Daoy (cell line): ENCODE results near the gene VPS72. TPM values are rescaled to one million over a fixed set of nuclear protein-coding genes. Genes with fewer than 3 reads are reported as not detected.

ENCODE experiments used
- DNase-seq: peaks from one replicate; pipeline ENCODE4 v3.0.0-alpha.2; 2015; ENCODE audit warnings: low read depth
- total RNA-seq: library from RNA; depleted of rRNA; stranded (reverse); fragments of >200 nt; shearing (Covaris generic); gene quantifications from 2 replicates; pipeline ENCODE4 v1.2.3, GENCODE V29; 2014; rRNA removed

The VPS72 gene
- total RNA-seq, 1 experiment from 2014 or later: 95.0 TPM

DNA sequence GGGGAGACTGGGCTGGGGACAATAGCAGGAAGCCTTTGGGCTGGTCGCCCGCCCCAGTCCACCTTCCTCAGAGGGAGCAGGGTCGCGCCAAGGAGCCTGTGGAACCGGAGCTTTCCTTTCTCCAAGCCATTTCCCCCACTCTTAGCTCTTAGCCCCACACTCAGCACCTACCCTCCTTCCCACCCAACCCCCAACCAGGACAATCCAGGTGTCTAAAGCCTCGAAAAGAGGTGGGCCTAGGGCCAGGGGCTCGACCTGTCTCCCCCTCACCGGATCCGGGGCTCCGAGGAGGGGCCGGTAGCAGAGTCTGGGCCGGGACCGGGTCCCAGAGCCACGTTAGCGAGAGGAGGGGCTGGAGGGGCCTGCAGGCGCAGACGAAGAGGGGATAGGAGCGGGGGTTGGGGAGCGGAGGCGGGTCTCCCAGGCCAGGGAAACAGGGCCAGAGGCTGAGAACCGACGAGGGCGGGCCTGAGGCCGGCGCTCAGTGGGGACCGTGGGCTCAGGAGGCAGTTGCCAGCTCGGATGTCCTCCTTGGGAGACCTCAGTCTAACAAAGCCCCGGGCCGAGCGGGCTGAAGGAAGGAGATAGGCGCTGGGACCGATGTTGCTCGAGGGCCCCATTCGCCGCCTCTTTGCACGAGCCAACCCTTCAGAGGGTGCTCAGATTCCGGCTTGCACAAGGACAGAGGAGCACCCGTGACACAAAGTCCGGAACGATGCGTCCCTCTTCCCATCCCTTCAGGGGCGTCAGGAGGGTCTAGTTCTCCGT, 44.5 kb downstream of the VPS72 start:
- DNase-seq: no peak

DNA sequence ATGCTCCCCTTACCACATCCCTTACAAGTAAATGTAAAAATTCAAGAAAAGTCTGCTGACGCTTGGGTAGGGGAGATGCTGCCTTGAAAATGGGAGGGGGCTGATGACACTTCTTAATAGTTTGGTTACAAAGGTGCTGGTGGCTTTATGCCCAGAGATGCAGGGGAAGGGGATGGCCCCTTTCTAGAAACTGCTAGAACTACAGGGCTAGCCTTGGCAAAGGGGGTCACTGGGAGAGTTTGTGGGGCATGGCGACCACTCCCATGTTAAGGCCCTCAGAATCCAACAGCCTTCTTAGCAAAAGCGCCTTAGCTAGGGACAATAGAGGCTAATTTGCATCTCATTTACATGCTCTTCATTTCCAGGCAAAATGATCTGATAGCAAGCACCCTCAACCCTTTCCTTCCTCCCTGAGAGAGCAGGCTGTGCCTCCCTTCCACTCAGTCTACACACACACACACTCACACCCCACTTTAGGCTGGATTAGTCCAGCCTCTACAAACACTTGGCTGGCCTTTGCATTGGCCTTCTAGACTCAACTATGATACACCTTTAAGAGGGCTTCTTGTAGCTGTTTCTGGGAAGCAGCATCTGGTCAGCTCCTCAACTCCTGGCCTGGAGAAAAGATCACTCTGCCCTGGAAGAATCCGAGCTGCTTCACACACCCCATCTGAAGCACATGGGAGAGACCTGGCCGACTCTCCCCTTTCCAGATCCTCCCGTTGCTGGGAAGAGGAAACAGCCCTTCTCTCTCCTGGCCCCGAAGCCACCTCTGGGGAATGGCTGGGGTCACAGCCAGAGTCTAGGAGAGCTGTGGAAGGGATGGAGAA, 45.3 kb downstream of the VPS72 start:
- DNase-seq: no peak

DNA sequence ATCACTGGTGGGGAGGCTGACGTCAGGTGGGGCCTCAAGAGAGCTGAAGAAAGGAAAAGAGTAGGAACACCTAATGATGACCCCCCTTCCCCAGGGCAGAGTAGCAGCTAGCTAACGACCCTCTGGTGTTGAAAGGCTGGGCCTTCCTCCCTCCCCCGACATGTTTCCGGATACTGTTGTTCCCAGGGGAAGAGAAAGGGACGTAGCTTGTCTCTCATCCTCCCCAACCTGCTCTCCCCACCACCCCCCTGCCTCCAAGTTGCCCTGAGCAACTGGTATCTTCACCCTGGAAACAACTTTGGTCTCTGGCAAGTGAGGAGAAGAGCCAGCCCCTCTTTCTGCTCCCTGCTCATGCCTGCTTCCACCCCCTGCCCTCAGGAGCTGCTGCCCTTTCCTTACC, 46.0 kb downstream of the VPS72 start:
- no peak for DNase-seq

DNA sequence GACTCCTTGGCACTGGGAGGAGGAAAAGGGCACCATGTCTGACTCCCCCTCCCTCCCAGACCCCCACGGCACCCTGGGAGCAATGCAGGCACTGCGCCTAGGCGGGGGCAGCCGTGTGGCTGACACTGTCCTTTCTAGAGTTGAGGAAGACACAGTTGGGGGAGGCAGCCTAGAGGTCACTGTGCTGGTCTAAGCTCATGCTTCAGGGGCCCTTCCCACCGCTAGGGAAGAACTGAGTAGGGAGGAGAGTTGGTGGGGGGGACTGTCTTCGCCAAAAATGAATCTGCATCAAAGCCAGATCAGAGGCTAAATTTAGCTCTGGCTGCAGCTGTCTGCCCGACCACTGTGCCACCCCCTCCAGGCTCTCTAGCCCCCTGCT, 47.0 kb downstream of the VPS72 start:
- DNase-seq: no peak

DNA sequence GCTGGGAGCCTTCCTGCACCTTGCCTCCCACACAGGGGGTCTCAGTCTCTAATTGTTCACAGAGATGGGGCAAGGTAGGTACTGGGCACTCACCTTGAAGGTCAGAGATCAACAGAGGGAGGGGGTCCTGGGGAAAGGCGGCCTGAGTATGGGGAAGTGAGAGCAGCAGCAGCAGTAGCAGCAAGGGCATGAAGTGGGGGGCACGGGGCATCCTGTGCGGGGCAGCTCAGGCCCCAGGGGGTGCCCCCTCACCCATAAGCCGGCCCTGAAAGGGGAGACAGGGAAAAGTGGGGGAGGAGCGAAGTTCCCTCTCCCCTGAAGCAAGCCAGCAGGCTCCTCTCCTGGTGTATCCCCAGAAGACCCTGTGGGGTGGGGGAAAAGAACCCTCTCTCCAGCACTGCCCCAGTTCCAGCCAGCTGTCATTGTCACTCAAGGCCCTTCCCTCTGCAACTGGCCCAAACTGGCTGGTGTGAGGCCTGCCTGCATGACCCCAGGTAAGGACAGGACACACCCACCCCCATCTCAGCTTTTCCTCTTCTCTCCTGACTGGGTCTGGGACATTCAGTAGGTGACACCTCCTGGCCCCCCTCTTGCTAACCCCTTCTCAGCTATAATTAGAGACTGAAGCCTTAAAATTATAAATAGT, 47.5 kb downstream of the VPS72 start:
- no peak for DNase-seq

DNA sequence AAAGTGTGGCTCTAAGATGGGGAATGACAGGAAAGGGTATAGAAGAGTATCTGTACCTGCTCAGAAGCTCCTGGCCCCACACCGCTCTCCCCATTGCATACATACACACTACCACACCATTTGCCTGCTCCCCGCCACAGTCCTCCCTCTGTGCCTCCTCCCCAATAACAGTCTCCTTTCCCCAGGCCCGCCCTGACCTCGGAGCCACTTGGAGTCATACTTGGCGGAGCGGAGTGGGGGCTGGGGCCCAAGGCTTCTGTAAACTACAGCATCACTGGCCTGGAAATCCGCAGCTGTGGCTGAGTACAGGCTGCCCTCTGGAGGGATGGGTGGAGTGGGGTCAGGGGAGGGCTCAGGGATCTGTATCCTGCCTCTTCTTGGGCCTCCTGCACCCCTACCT, 52.2 kb downstream of the VPS72 start:
- DNase-seq: no peak

DNA sequence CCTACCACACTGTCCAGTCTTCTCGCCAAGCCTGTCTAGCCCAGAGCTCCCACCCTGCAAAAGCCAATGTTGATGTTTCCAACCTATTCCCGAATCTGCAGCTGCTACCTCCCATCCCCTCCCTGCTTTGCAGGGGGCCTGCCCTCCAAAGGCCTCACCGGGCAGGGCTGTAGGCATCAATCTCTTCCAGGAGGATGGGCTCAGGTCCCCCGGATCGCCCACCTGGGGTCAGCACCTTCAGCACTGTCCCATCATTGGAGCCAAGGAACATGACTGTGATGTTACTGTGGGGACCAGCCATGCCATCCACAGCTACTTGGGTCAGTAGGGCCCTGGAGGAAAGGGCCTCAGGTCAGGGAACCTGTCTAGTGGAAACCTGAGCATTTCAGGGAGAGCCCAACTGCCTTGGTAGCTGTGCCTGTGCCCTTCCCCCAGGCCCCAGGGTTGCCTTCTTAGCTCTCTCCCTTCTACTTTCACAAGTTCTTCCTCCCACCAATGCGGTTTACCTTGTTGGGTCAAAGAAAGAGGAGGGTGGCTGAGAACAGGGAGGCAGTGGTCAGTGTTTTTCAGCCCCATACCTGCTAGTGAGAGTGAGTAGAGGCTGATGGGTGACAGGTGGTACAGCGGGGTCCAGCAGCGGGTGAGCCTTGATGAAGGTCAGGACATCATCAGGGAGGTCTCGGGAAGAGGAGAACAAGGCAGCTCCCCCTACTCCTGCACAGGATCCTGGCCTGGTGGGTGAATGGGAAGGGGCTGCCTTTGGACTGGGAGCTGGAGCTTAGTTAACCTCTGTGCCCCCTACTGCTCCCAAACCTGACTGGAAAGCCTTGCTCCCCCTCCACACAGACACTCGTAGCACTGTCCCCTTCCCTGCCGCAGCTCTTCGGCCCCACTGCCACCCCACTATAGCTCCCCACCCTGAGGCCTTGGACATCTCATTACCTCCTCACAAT, 54.3 kb downstream of the VPS72 start:
- DNase-seq: no peak

DNA sequence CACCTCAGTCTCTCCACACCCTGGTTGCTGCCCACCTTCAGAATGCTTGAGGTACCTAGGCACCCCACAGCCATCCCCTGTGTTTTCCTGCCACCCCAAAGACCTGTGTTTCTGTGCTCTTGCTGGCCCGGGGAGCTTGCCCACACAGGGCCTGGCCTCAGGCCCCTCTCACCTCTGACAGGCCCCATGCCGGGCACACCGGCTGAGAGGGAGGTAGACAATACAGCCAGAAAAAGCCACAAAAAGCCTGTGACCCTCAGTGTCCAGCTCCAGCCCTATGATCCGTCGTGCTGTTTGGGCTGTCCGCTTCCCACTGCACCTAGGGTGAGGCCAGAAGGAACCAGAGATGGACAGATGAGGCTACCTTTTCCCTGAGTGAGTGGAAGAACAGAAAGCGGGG, 55.0 kb downstream of the VPS72 start:
- no peak for DNase-seq

DNA sequence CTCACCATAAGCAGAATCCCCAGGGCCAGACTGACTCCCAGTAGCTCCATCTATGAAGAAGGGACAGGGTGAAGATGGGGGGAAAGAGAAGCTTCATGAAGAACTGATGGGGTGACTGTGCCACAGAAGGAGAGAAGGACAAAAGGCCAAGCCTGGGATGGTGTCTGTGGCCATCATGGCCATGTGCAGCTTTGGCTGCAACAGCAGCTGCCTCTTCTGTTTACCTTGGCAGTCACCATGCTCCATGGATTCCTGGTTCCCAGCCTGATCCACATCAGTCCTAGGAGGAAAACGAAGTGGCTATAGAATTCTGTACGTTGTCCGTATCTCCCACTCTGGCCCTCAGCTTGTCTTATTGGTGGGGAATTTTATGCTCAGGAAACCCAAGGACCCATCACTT, 55.6 kb downstream of the VPS72 start:
- no peak for DNase-seq

DNA sequence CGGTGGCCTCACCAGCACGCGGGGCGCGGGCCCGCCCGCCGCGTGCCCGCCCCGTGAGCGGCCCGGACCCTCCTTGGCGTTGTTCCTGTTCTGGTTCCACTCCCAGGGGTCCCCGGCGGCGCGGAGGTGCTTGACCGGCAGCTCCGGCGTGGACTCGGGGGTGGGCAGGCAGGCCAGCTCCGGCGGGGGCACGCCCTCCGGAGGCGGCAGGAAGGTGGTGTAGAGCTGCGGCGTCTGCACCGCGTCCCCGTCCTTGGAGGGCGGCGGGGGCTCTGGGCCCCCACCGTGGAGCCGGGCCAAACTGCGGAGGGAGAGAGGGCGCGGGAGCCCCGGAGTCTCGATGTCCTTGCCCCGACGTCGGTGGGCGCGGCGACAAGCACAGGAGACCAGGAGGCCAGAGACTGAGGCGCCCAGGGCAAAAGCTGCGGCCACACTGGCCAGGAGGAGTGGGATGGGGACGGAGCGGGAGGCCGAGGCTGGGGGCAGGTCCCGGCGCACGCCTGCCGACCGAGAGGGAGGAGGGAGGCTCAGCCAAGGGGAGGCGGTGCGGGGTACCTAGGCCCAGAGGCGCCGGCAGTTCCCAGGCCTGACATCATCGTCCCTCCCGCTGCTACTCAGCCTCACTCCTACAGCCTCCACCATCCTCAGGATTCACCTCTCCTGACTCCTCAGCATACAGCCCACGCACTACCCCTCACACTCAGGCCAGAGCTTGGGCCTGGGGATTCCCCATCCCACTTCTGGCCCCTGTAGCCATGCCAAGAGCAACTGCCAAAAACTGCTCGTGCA, 56.8 kb downstream of the VPS72 start:
- DNase-seq: no peak

DNA sequence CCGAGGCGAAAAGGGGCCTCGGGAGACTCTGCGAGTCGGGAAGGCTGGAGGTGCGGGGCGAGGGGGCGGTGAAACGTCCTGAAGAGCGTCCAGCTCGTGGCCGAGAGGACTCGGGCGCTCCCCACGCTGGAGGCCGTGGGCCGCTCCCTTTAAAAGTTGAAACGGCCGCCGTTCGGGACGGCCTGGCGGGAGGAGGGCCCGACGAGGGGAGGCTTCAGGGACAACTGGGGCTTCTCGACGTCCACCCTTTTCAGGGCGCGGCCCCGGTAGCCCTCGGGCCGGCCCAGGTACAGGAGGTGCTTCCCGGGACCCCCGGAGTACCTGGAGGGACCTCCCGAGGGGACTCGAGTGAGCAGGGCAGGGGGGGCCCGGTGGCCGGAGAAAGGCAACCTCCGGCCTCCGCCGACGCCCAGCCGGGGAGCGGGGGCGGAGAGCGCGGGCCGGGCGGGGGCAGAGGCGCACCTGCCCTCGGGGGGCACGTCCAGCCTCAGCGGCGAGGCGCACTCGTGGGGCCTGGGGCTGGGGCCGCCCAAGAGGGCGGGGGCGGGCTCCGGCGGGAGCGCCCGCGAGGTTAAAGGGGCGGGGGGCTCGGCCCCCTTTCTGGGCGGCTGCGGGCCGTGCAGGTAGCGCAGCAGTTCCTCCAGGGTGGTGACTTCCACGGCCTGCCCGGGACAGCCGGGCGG, 57.5 kb downstream of the VPS72 start:
- no peak for DNase-seq

DNA sequence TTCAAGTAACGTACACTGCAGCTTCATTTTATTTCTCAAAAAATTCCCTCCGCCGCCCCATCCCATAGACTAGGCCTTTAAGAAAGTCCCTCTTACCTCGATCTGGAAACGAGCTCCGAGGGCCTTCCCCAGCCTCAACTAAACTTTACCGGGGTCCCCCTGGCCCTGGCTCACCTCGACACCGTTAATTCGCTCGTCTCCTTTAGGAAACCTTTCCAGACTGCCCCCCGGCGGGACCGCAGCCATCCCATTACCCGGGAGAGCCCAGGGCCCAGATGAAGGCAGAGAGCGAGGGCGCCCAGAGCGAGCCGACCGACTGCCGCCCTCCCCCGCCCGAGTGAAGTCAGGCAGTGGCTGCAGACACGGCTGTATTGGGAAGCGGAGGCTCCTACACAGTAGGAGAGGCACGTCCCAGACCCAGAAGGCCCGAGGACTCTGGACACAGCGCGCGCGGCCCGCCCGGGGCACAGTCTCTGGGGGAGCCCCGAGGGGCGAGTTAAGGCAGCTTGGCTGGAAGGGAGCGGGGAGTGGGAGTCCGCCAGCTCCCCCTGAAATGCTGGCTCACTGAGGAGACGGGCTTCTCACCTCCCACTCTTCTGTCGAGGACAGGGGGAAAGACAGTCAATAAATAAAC, 58.2 kb downstream of the VPS72 start:
- DNase-seq: no peak

DNA sequence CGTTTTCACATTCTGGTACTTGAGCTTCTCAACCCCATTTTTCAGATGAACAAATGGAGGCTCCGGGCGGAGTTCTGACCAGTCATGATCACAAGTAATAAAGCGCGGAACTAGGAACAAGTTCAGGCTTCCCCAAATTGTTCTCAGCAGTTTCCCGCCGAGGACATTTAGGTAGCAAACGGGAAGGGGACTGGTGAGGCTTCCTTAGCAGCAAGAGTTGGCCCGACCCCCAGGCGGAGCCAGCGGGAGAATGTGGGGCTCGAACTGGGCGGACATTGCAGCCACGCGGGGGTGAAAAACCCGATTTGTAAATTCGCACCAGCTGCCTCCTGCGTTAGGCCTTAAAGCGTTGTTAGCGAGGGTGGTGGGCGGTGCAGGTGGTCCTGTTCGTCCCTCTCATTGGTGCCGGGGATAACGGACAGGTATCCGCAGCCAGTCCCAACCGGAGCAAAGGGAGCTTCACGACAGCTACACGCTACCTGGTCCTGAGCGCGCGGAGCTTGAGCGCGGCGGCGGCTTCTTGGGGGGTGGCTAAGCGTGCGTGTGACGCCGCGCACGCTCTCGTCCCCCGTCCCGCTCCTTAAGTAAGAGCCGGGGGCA, 58.9 kb downstream of the VPS72 start:
- no peak for DNase-seq

DNA sequence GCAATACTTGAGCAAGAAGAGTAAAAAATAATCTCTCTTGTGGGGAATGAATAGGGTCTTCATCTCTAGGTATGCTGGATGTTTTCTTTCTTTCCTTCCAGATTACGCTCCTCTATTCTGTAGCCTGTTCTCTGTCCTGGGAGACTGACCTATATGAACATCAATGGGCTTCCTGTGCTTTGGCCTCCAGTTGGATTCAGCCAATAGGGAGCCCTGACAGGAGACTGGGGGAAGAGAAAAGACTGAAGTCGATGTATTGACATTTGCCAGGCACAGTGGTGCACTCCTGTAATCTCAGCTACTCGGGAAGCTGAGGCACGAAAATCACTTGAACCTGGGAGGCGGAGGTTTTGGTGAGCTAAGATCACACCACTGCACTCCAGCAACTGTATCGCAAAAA, 61.2 kb downstream of the VPS72 start:
- no peak for DNase-seq

Other genes with a start within 250 kb of the VPS72 start
- gene CERS2, start 215.4 kb downstream of the VPS72 start, total RNA-seq: 74.1 and 105 TPM in 2 replicates
- 0.24 TPM in 1 of 2 replicates, not detected in the other for gene ANXA9, start 207.9 kb downstream of the VPS72 start, total RNA-seq
- 6.6 and 12.1 TPM in 2 replicates for gene MINDY1, start 183.3 kb downstream of the VPS72 start, total RNA-seq
- gene PRUNE1, start 181.7 kb downstream of the VPS72 start, total RNA-seq: 17.4 and 21.3 TPM in 2 replicates
- gene BNIPL, start 153.6 kb downstream of the VPS72 start, total RNA-seq: 0.57 and 0.60 TPM in 2 replicates
- gene C1orf56, start 142.4 kb downstream of the VPS72 start, total RNA-seq: 0.80 and 2.4 TPM in 2 replicates
- 48.8 and 55.1 TPM in 2 replicates for gene CDC42SE1, start 130.6 kb downstream of the VPS72 start, total RNA-seq
- 48.4 and 52.7 TPM in 2 replicates for gene MLLT11, start 129.8 kb downstream of the VPS72 start, total RNA-seq
- gene GABPB2, start 119.4 kb downstream of the VPS72 start, total RNA-seq: 3.5 and 4.5 TPM in 2 replicates
- gene SEMA6C, start 43.6 kb downstream of the VPS72 start, total RNA-seq: 0.40 TPM in 1 of 2 replicates, not detected in the other
- gene TNFAIP8L2, start 33.5 kb downstream of the VPS72 start, total RNA-seq: not detected in 2 replicates
- 11.4 and 13.4 TPM in 2 replicates for gene LYSMD1, start 24.3 kb downstream of the VPS72 start, total RNA-seq
- gene SCNM1, start 24.1 kb downstream of the VPS72 start, total RNA-seq: 76.8 and 90.9 TPM in 2 replicates
- 0.23 TPM in 1 of 2 replicates, not detected in the other for gene TMOD4, start 14.2 kb downstream of the VPS72 start, total RNA-seq
- 19.6 and 30.9 TPM in 2 replicates for gene PIP5K1A, start 8.4 kb upstream of the VPS72 start, total RNA-seq
- 412 and 482 TPM in 2 replicates for gene PSMD4, start 64.5 kb upstream of the VPS72 start, total RNA-seq
- 11.4 and 11.9 TPM in 2 replicates for gene ZNF687, start 92.1 kb upstream of the VPS72 start, total RNA-seq
- gene PI4KB, start 137.2 kb upstream of the VPS72 start, total RNA-seq: 23.0 and 39.6 TPM in 2 replicates
- gene RFX5, start 157.1 kb upstream of the VPS72 start, total RNA-seq: 39.3 and 48.0 TPM in 2 replicates
- 0.65 and 1.8 TPM in 2 replicates for gene SELENBP1, start 182.5 kb upstream of the VPS72 start, total RNA-seq
- gene PSMB4, start 209.4 kb upstream of the VPS72 start, total RNA-seq: 662 and 883 TPM in 2 replicates